HCT116 (cell line): ENCODE results near the gene IL22RA1. TPM values are rescaled to one million over a fixed set of nuclear protein-coding genes. Genes with fewer than 3 reads are reported as not detected.

Experiments used
- ATAC-seq: fragments of 200-7000 bp; cut with Tn5 transposase; 2 replicates; pipeline ENCODE4 v1.9.1; 2020; ENCODE audit warnings: mild to moderate bottlenecking, moderate library complexity
- BruUV-seq: library from RNA; stranded (reverse); fragments of 400-500 nt; replicated peaks from 2 replicates; lab custom pipeline; 2021; lab: Mats Ljungman, UMichigan
- CTCF ChIA-PET: fragments of 300-600 bp; sonication (Branson Sonifier 250); formaldehyde crosslinking; loops from one replicate; lab custom pipeline; 2021; ENCODE audit warnings: antibody characterized with exemption; lab: Charles Lee
- POLR2A ChIA-PET: fragments of 300-600, 350-600 bp; sonication (Branson Sonifier 250); formaldehyde crosslinking; loops from one replicate; lab custom pipeline; 2021; ENCODE audit warnings: antibody characterized with exemption; lab: Charles Lee
- RAD21 ChIA-PET, 2 experiments: fragments of 300-600 bp; sonication (Branson Sonifier 250); formaldehyde crosslinking; loops; one replicate each; lab custom pipeline; 2023; ENCODE audit warnings: low total read pairs in 2 of 2; ENCODE audit not compliant: uncharacterized antibody in 2 of 2, unreplicated experiment in 2 of 2, low non-redundant PET in 1 of 2; lab: Charles Lee
- DNase-seq: peaks from one replicate; pipeline ENCODE4 v3.0.0-alpha.2; 2010; ENCODE audit warnings: low read depth, low spot score
- H2AFZ ChIP-seq: fragments of 200-600 bp; shearing (Covaris generic), sonication (generic); 2 replicates; pipeline ENCODE4 v1.6.1; 2017; ENCODE audit warnings: low read depth, mixed run types, mixed read lengths, antibody characterized with exemption, low read length; ENCODE audit not compliant: poor library complexity, severe bottlenecking
- H3K27ac ChIP-seq: 2 replicates; pipeline ENCODE4 v1.5.1; 2012; ENCODE audit warnings: low read depth, low read length
- H3K27me3 ChIP-seq: fragments of 200-600 bp; sonication (generic); 2 replicates; pipeline ENCODE4 v1.6.1; 2016; ENCODE audit warnings: mixed run types, low read length, mixed read lengths; ENCODE audit not compliant: insufficient read depth
- H3K36me3 ChIP-seq, 2 experiments: fragments of 200-500 bp in 1 of 2; fragments of 200-600 bp in 1 of 2; sonication (Bioruptor generic) in 1 of 2; sonication (generic) in 1 of 2; 2 replicates each; pipeline versions ENCODE4 v1.5.1 to v1.6.1; 2014 to 2016; ENCODE audit warnings: low read length in 2 of 2, inconsistent platforms in 1 of 2, mixed read lengths in 1 of 2, mixed run types in 1 of 2; ENCODE audit not compliant: insufficient read depth in 2 of 2, control insufficient read depth in 1 of 2
- H3K4me1 ChIP-seq, 2 experiments: fragments of 200-600 bp in 1 of 2; sonication (generic) in 1 of 2; 2 replicates each; pipeline versions ENCODE4 v1.5.1 to v1.6.1; 2012 to 2017; ENCODE audit warnings: low read length in 2 of 2, inconsistent platforms in 1 of 2, mild to moderate bottlenecking in 1 of 2, mixed read lengths in 1 of 2, mixed run types in 1 of 2, moderate library complexity in 1 of 2; ENCODE audit not compliant: insufficient read depth in 2 of 2, control insufficient read depth in 1 of 2
- H3K4me2 ChIP-seq: fragments of 200-600 bp; sonication (generic); 2 replicates; pipeline ENCODE4 v1.6.1; 2017; ENCODE audit warnings: mixed run types, low read length, mixed read lengths
- H3K4me3 ChIP-seq, 2 experiments: fragments of 200-600 bp in 1 of 2; sonication (generic) in 1 of 2; replicated peaks in 1 of 2; 2 replicates each; pipeline ENCODE4 v1.5.1; 2011 to 2016; ENCODE audit warnings: low read length in 2 of 2, control low read depth in 1 of 2, low read depth in 1 of 2, mild to moderate bottlenecking in 1 of 2, mixed read lengths in 1 of 2, mixed run types in 1 of 2
- H3K79me2 ChIP-seq: fragments of 200-600 bp; sonication (generic); 2 replicates; pipeline ENCODE4 v1.6.1; 2017; ENCODE audit warnings: mild to moderate bottlenecking, mixed run types, low read length, moderate library complexity, mixed read lengths; ENCODE audit not compliant: insufficient read depth
- H3K9ac ChIP-seq: fragments of 200-600 bp; sonication (generic); 2 replicates; pipeline ENCODE4 v1.6.1; 2016; ENCODE audit warnings: low read length, mixed read lengths
- H3K9me2 ChIP-seq: fragments of 200-600 bp; sonication (generic), shearing (Covaris generic); 2 replicates; pipeline ENCODE4 v1.6.1; 2017; ENCODE audit warnings: mixed run types, mild to moderate bottlenecking, moderate library complexity; ENCODE audit not compliant: insufficient read depth
- H3K9me3 ChIP-seq, 2 experiments: fragments of 200-500 bp in 1 of 2; fragments of 200-600 bp in 1 of 2; sonication (Bioruptor generic) in 1 of 2; sonication (generic) in 1 of 2; 2 replicates each; pipeline ENCODE4 v1.6.1; 2014 to 2017; ENCODE audit warnings: low read length in 2 of 2, mixed read lengths in 2 of 2, inconsistent platforms in 1 of 2, low read depth in 1 of 2, mild to moderate bottlenecking in 1 of 2, mixed run types in 1 of 2, moderate library complexity in 1 of 2; ENCODE audit not compliant: control insufficient read depth in 1 of 2, insufficient read depth in 1 of 2
- H4K20me1 ChIP-seq: fragments of 200-600 bp; sonication (generic), shearing (Covaris generic); 2 replicates; pipeline ENCODE4 v1.6.1; 2017; ENCODE audit warnings: mixed run types, mild to moderate bottlenecking, moderate library complexity; ENCODE audit not compliant: insufficient read depth
- CBX3 ChIP-seq: IDR thresholded peaks from 2 replicates; pipeline ENCODE4 v1.6.1; 2012; ENCODE audit warnings: low read depth
- CEBPB ChIP-seq: IDR thresholded peaks from 2 replicates; pipeline ENCODE4 v1.6.1; 2012; ENCODE audit warnings: low read depth
- EGR1 ChIP-seq: IDR thresholded peaks from 2 replicates; pipeline ENCODE4 v1.6.1; 2012; ENCODE audit warnings: low read depth
- ELF1 ChIP-seq: IDR thresholded peaks from 2 replicates; pipeline ENCODE4 v1.6.1; 2012; ENCODE audit warnings: low read depth, borderline replicate concordance
- EZH2 ChIP-seq: fragments of 200-600 bp; sonication (generic); IDR thresholded peaks from 2 replicates; pipeline ENCODE4 v1.6.1; 2017; ENCODE audit warnings: antibody characterized with exemption, mixed run types
- FOSL1 ChIP-seq: IDR thresholded peaks from 2 replicates; pipeline ENCODE4 v1.6.1; 2012; ENCODE audit warnings: low read depth
- POLR2AphosphoS5 ChIP-seq: IDR thresholded peaks from 2 replicates; pipeline ENCODE4 v1.6.1; 2011; ENCODE audit warnings: mild to moderate bottlenecking, low read depth, low read length, moderate library complexity
- SIN3A ChIP-seq: IDR thresholded peaks from 2 replicates; pipeline ENCODE4 v1.6.1; 2012; ENCODE audit warnings: low read depth
- SP1 ChIP-seq: IDR thresholded peaks from 2 replicates; pipeline ENCODE4 v1.6.1; 2012; ENCODE audit warnings: low read depth
- TCF7L2 ChIP-seq: IDR thresholded peaks from 2 replicates; pipeline ENCODE4 v1.7.0; 2011; ENCODE audit warnings: borderline replicate concordance, inconsistent platforms; ENCODE audit not compliant: insufficient read depth, insufficient read length; ENCODE audit errors: extremely low read depth
- ZFX ChIP-seq: fragments of 450-650 bp; IDR thresholded peaks from 2 replicates; pipeline ENCODE4 v1.6.1; 2017
- intact Hi-C: fragments of 100-400 bp; cut with micrococcal nuclease; formaldehyde crosslinking; loops from 2 replicates; pipeline ENCODE4 v1.10.0; 2022
- total RNA-seq: library from RNA; stranded (reverse); gene quantifications from one replicate; pipeline ENCODE4 v1.2.1, GENCODE V29; 2021; ENCODE audit not compliant: unreplicated experiment
- TF ChIP-seq, protein P1 (sequence below), 3 experiments: fragments of 200-600 bp in 1 of 3; sonication (generic) in 1 of 3; IDR thresholded peaks in 2 of 3; conservative IDR thresholded peaks in 1 of 3; 2 replicates each; pipeline ENCODE4 v1.5.1; 2012 to 2017; ENCODE audit warnings: low read depth in 2 of 3, low read length in 2 of 3, antibody characterized with exemption in 1 of 3, borderline replicate concordance in 1 of 3, control low read depth in 1 of 3, mild to moderate bottlenecking in 1 of 3, mixed read lengths in 1 of 3, mixed run types in 1 of 3, moderate library complexity in 1 of 3; ENCODE audit not compliant: insufficient read depth in 1 of 3
- TF ChIP-seq, protein P2 (sequence below): IDR thresholded peaks from 2 replicates; pipeline ENCODE4 v1.6.1; 2012
- TF ChIP-seq, protein P3 (sequence below): IDR thresholded peaks from 2 replicates; pipeline ENCODE4 v1.6.1; 2011; ENCODE audit warnings: mild to moderate bottlenecking, low read length, moderate library complexity; ENCODE audit not compliant: insufficient replicate concordance; ENCODE audit errors: extremely low read depth

Gene IL22RA1
- total RNA-seq, 1 experiment from 2014 or later = 2.1 TPM

DNA sequence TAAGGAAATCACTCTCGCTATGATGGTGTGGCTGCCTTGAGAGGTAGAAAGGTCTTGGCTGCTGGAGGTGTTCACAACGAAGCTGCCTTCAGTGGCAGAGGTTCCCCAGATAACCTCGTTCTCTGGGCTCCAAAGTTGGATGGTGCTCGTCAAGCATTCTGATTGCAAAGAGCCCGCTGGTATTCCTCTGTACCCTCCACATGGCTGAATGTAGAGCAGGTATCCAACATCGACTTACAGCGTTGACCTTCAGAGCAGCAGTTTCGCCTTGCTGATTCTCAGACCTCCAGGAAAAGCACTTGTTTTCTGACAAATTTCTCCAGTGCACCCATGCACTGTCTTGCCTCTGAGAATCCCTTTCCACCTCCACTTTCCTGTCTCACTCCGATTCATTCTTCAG lies 4.3 kb upstream of the IL22RA1 start:
- Histone ChIP-seq H3K4me1 (peaks cover 13 to 38% of the 10 kb centered on the region in 2 experiments), H3K36me3 (no peaks in the 10 kb centered on the region), H4K20me1 (no peaks in the 10 kb centered on the region), H2AFZ (no peak overlapping the region), H3K4me2 (no peak overlapping the region), H3K27ac (no peak overlapping the region), H3K79me2 (no peaks in the 10 kb centered on the region), H3K9me2 (no peaks in the 10 kb centered on the region), H3K9me3 (no peaks in the 10 kb centered on the region), H3K4me3 (no peak overlapping the region), H3K27me3 (no peaks in the 10 kb centered on the region), H3K9ac (no peak overlapping the region)
- no TSS peak for BruUV-seq
- RAD21 ChIA-PET = no interaction called here
- ATAC-seq (no peak), DNase-seq (no peak)
- intact Hi-C loops = no loop called here
- POLR2A ChIA-PET = no interaction called here
- CTCF ChIA-PET = no interaction called here
- TF ChIP-seq, protein P1, sequence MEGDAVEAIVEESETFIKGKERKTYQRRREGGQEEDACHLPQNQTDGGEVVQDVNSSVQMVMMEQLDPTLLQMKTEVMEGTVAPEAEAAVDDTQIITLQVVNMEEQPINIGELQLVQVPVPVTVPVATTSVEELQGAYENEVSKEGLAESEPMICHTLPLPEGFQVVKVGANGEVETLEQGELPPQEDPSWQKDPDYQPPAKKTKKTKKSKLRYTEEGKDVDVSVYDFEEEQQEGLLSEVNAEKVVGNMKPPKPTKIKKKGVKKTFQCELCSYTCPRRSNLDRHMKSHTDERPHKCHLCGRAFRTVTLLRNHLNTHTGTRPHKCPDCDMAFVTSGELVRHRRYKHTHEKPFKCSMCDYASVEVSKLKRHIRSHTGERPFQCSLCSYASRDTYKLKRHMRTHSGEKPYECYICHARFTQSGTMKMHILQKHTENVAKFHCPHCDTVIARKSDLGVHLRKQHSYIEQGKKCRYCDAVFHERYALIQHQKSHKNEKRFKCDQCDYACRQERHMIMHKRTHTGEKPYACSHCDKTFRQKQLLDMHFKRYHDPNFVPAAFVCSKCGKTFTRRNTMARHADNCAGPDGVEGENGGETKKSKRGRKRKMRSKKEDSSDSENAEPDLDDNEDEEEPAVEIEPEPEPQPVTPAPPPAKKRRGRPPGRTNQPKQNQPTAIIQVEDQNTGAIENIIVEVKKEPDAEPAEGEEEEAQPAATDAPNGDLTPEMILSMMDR (IDR thresholded peaks at IDR 0.05 in 2 of 3, conservative IDR thresholded peaks at IDR 0.05 in 1 of 3; ENCODE audit: borderline replicate concordance in 1 of 3, insufficient read depth in 1 of 3, low read depth in 2 of 3, low read length in 2 of 3) = no peak
- TF ChIP-seq, protein P2, sequence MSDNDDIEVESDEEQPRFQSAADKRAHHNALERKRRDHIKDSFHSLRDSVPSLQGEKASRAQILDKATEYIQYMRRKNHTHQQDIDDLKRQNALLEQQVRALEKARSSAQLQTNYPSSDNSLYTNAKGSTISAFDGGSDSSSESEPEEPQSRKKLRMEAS = no peak
- TF ChIP-seq FOSL1 = no peak
- TF ChIP-seq TCF7L2 = no peak
- no peak for TF ChIP-seq EZH2
- TF ChIP-seq SP1 = no peak
- TF ChIP-seq CEBPB = no peak
- no peak for TF ChIP-seq ELF1
- no peak for TF ChIP-seq POLR2AphosphoS5
- TF ChIP-seq CBX3 = no peak
- TF ChIP-seq, protein P3, sequence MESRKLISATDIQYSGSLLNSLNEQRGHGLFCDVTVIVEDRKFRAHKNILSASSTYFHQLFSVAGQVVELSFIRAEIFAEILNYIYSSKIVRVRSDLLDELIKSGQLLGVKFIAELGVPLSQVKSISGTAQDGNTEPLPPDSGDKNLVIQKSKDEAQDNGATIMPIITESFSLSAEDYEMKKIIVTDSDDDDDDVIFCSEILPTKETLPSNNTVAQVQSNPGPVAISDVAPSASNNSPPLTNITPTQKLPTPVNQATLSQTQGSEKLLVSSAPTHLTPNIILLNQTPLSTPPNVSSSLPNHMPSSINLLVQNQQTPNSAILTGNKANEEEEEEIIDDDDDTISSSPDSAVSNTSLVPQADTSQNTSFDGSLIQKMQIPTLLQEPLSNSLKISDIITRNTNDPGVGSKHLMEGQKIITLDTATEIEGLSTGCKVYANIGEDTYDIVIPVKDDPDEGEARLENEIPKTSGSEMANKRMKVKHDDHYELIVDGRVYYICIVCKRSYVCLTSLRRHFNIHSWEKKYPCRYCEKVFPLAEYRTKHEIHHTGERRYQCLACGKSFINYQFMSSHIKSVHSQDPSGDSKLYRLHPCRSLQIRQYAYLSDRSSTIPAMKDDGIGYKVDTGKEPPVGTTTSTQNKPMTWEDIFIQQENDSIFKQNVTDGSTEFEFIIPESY = no peak
- TF ChIP-seq ZFX = no peak
- TF ChIP-seq SIN3A = no peak
- no peak for TF ChIP-seq EGR1
